ENCODE data around the gene RGS13. TPM values are rescaled to one million over a fixed set of nuclear protein-coding genes. Genes with fewer than 3 reads are reported as not detected.

Gene RGS13
- total and polyA plus RNA-seq, 2 donors (not counting 3 experiments of a cell fraction or from before 2014, with no cell fraction given): not detected

GRCh38 chr1:192675716-192676115 lies 39.8 kb downstream of the RGS13 start:
- H4K20me1 ChIP-seq (replicated peaks; ENCODE audit: control insufficient read depth, extremely low read depth, insufficient read depth, low read length): no peaks in the 10 kb centered on the region
- DNase-seq (ENCODE audit: low read depth, low spot score): peak; percentile 78
- peak; percentile 8 for FAIRE-seq
- dilution Hi-C loops (cut with MboI; ENCODE audit: extremely low pct_ligation_motif_present, low sequenced_read_pairs): no loop called here
- H3K4me2 ChIP-seq (ENCODE audit: insufficient read depth, low read length): no peak overlapping the region
- TF ChIP-seq EZH2 (IDR thresholded peaks at IDR 0.05; ENCODE audit: borderline replicate concordance, low read depth, low read length, severe bottlenecking): no peak
- no peak for TF ChIP-seq MYC (IDR thresholded peaks at IDR 0.05; ENCODE audit: low read depth, low read length)
- no peak for TF ChIP-seq CTCF (IDR thresholded peaks at IDR 0.05; ENCODE audit: extremely low read depth in 1 of 2, insufficient read depth in 1 of 2, low read depth in 1 of 2, low read length in 2 of 2)
- peak; percentile 77 for TF ChIP-seq GATA2 (IDR thresholded peaks at IDR 0.05; ENCODE audit: insufficient read depth, insufficient read length, low read depth, low read length)
- no peak for TF ChIP-seq FOS (IDR thresholded peaks at IDR 0.05; ENCODE audit: borderline replicate concordance, insufficient read depth, low read length)
- peak; percentile 30 for TF ChIP-seq JUN (IDR thresholded peaks at IDR 0.05; ENCODE audit: borderline replicate concordance, insufficient read depth, insufficient read length, low read depth)
- no peak for TF ChIP-seq POLR2AphosphoS5 (IDR thresholded peaks at IDR 0.05; ENCODE audit: insufficient read depth, low read depth, low read length)
- no peak for TF ChIP-seq POLR2A (IDR thresholded peaks at IDR 0.05; ENCODE audit: low read depth, low read length)
- no peak for TF ChIP-seq MAX (IDR thresholded peaks at IDR 0.05; ENCODE audit: insufficient read depth, insufficient read length)
- H2AFZ ChIP-seq (ENCODE audit: low read depth, low read length): no peak overlapping the region
- CTCF ChIA-PET: interaction anchor here (0.6 to 1.5 kb wide), 3 partner anchors 9 to 344 kb away, joined by 3 to 6 read pairs (median 3); no protein-coding TSS in a partner anchor
- intact Hi-C loops (cut with micrococcal nuclease): no loop called here
- H3K9ac ChIP-seq (replicated peaks; ENCODE audit: extremely low read depth, insufficient read depth, low read length): no peak overlapping the region
- no peaks in the 10 kb centered on the region for H3K79me2 ChIP-seq (ENCODE audit: control insufficient read depth, insufficient read depth, low read length)
- H3K36me3 ChIP-seq (ENCODE audit: control insufficient read depth in 2 of 2, extremely low read depth in 1 of 2, insufficient read depth in 2 of 2, low read length in 2 of 2): no peaks in the 10 kb centered on the region
- no peak overlapping the region for H3K4me3 ChIP-seq (replicated peaks in 1 of 3; ENCODE audit: insufficient read depth in 1 of 3, low read depth in 1 of 3, low read length in 3 of 3)
- H3K27me3 ChIP-seq (ENCODE audit: control insufficient read depth in 2 of 2, insufficient read depth in 2 of 2, low read length in 2 of 2): no peaks in the 10 kb centered on the region
- H3K9me3 ChIP-seq (replicated peaks; ENCODE audit: control insufficient read depth, insufficient read depth, low read length): no peaks in the 10 kb centered on the region
- POLR2A ChIA-PET: interaction anchor here (0.7 kb wide), 1 partner anchor 198 kb away, joined by 3 read pairs; no protein-coding TSS in a partner anchor
- H3K4me1 ChIP-seq (ENCODE audit: control insufficient read depth, extremely low read depth, insufficient read depth, low read length): peaks cover 16% of the 10 kb centered on the region
- H3K9me1 ChIP-seq (replicated peaks; ENCODE audit: control insufficient read depth, extremely low read depth, insufficient read depth, low read length): no peaks in the 10 kb centered on the region
- no peak overlapping the region for H3K27ac ChIP-seq (ENCODE audit: insufficient read depth, low read depth, low read length)
- BruUV-seq (replicated peaks): no TSS peak

Data from endothelial cell of umbilical vein (primary cell).